ENCODE data around the gene DYNC1LI2. TPM values are rescaled to one million over a fixed set of nuclear protein-coding genes. Genes with fewer than 3 reads are reported as not detected.
A peak's percentile ranks its signal among the peaks of the same experiment; 100 is the strongest.

Gene DYNC1LI2
- polyA plus RNA-seq, 3 donors from 2014 or later = 15.3 to 41.1 (median 16.6) TPM

- Mint-ChIP-seq H3K27me3 (ENCODE audit: low read depth in 3 of 3) (peaks cover 0 to 14% (median 4%) of the 10 kb centered on the region in 3 donors), H3K4me1 (peaks cover 36 to 40% of the 10 kb centered on the region in 2 donors), H3K27ac (peak overlapping the region; percentile 73 to 89 (median 86)), H3K4me3 (peak overlapping the region; percentile 77 to 83 (median 80)), H3K9me3 (no peaks in the 10 kb centered on the region), H3K36me3 (peaks cover 0 to 9% (median 3%) of the 10 kb centered on the region in 3 donors)
- no peak for DNase-seq
These were observed 548 bp upstream of the DYNC1LI2 start for GRCh38 chr16:66751992-66752322.

- Mint-ChIP-seq H3K4me3 (peak overlapping the region; percentile 82 to 96 (median 92)), H3K27me3 (ENCODE audit: low read depth in 3 of 3) (peaks cover 0 to 14% (median 4%) of the 10 kb centered on the region in 3 donors), H3K36me3 (peaks cover 0 to 13% (median 3%) of the 10 kb centered on the region in 3 donors), H3K9me3 (no peaks in the 10 kb centered on the region), H3K27ac (peak overlapping the region; percentile 73 to 95 (median 87)), H3K4me1 (peaks cover 46 to 50% of the 10 kb centered on the region in 2 donors)
- no peak for DNase-seq
These were observed 431 bp downstream of the DYNC1LI2 start for GRCh38 chr16:66751053-66751302.

- no peak for DNase-seq
- Mint-ChIP-seq H3K36me3 (peaks cover 0 to 13% (median 3%) of the 10 kb centered on the region in 3 donors), H3K4me1 (peaks cover 47 to 53% of the 10 kb centered on the region in 2 donors), H3K4me3 (peak overlapping the region; percentile 82 to 96 (median 92)), H3K27ac (peak overlapping the region; percentile 73 to 95 (median 87)), H3K27me3 (ENCODE audit: low read depth in 3 of 3) (peaks cover 0 to 14% (median 4%) of the 10 kb centered on the region in 3 donors), H3K9me3 (no peaks in the 10 kb centered on the region)
These were observed 943 bp downstream of the DYNC1LI2 start for GRCh38 chr16:66750279-66751052.

- Mint-ChIP-seq H3K9me3 (no peaks in the 10 kb centered on the region), H3K36me3 (peaks cover 0 to 17% (median 3%) of the 10 kb centered on the region in 3 donors), H3K4me3 (peak overlapping the region in 3 of 5 donors; percentile 14 to 50 (median 21)), H3K27ac (peak overlapping the region in 4 of 6 donors; percentile 8 to 82 (median 43)), H3K4me1 (peaks cover 44 to 52% of the 10 kb centered on the region in 2 donors), H3K27me3 (ENCODE audit: low read depth in 3 of 3) (peaks cover 0 to 3% (median 0%) of the 10 kb centered on the region in 3 donors)
- peak; percentile 6 to 20 (median 20) for DNase-seq
These were observed 4.7 kb downstream of the DYNC1LI2 start for GRCh38 chr16:66746682-66747081.

GRCh38 chr16:66746048-66746447, 5.4 kb downstream of the DYNC1LI2 start:
- H3K4me3 Mint-ChIP-seq = peak overlapping the region in 3 of 5 donors; percentile 20 to 43 (median 26)
- DNase-seq = no peak
- H3K27me3 Mint-ChIP-seq (ENCODE audit: low read depth in 3 of 3) = peaks cover 0 to 3% (median 0%) of the 10 kb centered on the region in 3 donors
- peaks cover 0 to 17% (median 6%) of the 10 kb centered on the region in 3 donors for H3K36me3 Mint-ChIP-seq
- no peaks in the 10 kb centered on the region for H3K9me3 Mint-ChIP-seq
- H3K4me1 Mint-ChIP-seq = peaks cover 43 to 54% of the 10 kb centered on the region in 2 donors
- peak overlapping the region; percentile 8 to 82 (median 36) for H3K27ac Mint-ChIP-seq

- H3K27ac Mint-ChIP-seq = no peak overlapping the region
These were observed 9.2 kb downstream of the DYNC1LI2 start for GRCh38 chr16:66741950-66742808.

GRCh38 chr16:66741169-66741900, 10.1 kb downstream of the DYNC1LI2 start:
- Mint-ChIP-seq H3K27me3 (ENCODE audit: low read depth in 3 of 3) (no peaks in the 10 kb centered on the region), H3K4me3 (no peak overlapping the region), H3K4me1 (peaks cover 22 to 43% of the 10 kb centered on the region in 2 donors), H3K36me3 (peaks cover 0 to 23% (median 8%) of the 10 kb centered on the region in 3 donors), H3K27ac (no peak overlapping the region), H3K9me3 (no peaks in the 10 kb centered on the region)
- no peak for DNase-seq

More at GRCh38 chr16:66741950-66742808, 9.2 kb downstream of the DYNC1LI2 start:
- Mint-ChIP-seq H3K4me1 (peaks cover 30 to 51% of the 10 kb centered on the region in 2 donors), H3K27me3 (ENCODE audit: low read depth in 3 of 3) (no peaks in the 10 kb centered on the region), H3K36me3 (peaks cover 0 to 23% (median 8%) of the 10 kb centered on the region in 3 donors), H3K4me3 (no peak overlapping the region), H3K9me3 (no peaks in the 10 kb centered on the region)
- DNase-seq = no peak

- no peak overlapping the region for H3K4me3 Mint-ChIP-seq
- no peak for DNase-seq
- H3K27me3 Mint-ChIP-seq (ENCODE audit: low read depth in 3 of 3) = no peaks in the 10 kb centered on the region
- peaks cover 0 to 23% (median 9%) of the 10 kb centered on the region in 3 donors for H3K36me3 Mint-ChIP-seq
- H3K9me3 Mint-ChIP-seq = no peaks in the 10 kb centered on the region
- peaks cover 17 to 36% of the 10 kb centered on the region in 2 donors for H3K4me1 Mint-ChIP-seq
- H3K27ac Mint-ChIP-seq = peak overlapping the region in 4 of 6 donors; percentile 19 to 51 (median 36)
These were observed 10.9 kb downstream of the DYNC1LI2 start for GRCh38 chr16:66740533-66740932.

GRCh38 chr16:66740010-66740409, 11.4 kb downstream of the DYNC1LI2 start:
- peak in 2 of 3 donors; percentile 16 to 26 for DNase-seq
- H3K4me1 Mint-ChIP-seq = peaks cover 17 to 36% of the 10 kb centered on the region in 2 donors
- peak overlapping the region in 2 of 6 donors; percentile 18 to 59 for H3K27ac Mint-ChIP-seq
- H3K36me3 Mint-ChIP-seq = peaks cover 0 to 23% (median 9%) of the 10 kb centered on the region in 3 donors
- H3K9me3 Mint-ChIP-seq = no peaks in the 10 kb centered on the region
- H3K4me3 Mint-ChIP-seq = no peak overlapping the region
- no peaks in the 10 kb centered on the region for H3K27me3 Mint-ChIP-seq (ENCODE audit: low read depth in 3 of 3)

- H3K4me3 Mint-ChIP-seq = no peak overlapping the region
- DNase-seq = no peak
- H3K4me1 Mint-ChIP-seq = peaks cover 15 to 25% of the 10 kb centered on the region in 2 donors
- H3K27ac Mint-ChIP-seq = no peak overlapping the region
- peaks cover 15 to 49% (median 27%) of the 10 kb centered on the region in 3 donors for H3K36me3 Mint-ChIP-seq
- peaks cover 0 to under 1% (median 0%) of the 10 kb centered on the region in 3 donors for H3K27me3 Mint-ChIP-seq (ENCODE audit: low read depth in 3 of 3)
- no peaks in the 10 kb centered on the region for H3K9me3 Mint-ChIP-seq
These were observed 15.5 kb downstream of the DYNC1LI2 start for GRCh38 chr16:66735891-66736290.

- Mint-ChIP-seq H3K27ac (no peak overlapping the region), H3K4me1 (peaks cover 1 to 7% of the 10 kb centered on the region in 2 donors), H3K27me3 (ENCODE audit: low read depth in 3 of 3) (peaks cover 0 to 2% (median 0%) of the 10 kb centered on the region in 3 donors), H3K4me3 (no peak overlapping the region), H3K36me3 (peaks cover 20 to 49% (median 31%) of the 10 kb centered on the region in 3 donors), H3K9me3 (no peaks in the 10 kb centered on the region)
- no peak for DNase-seq
These were observed 20.3 kb downstream of the DYNC1LI2 start for GRCh38 chr16:66731101-66731500.

- Mint-ChIP-seq H3K27ac (peak overlapping the region in 1 of 6 donors; percentile 29), H3K4me1 (peaks cover 1 to 7% of the 10 kb centered on the region in 2 donors), H3K4me3 (no peak overlapping the region), H3K27me3 (ENCODE audit: low read depth in 3 of 3) (peaks cover 0 to 2% (median 2%) of the 10 kb centered on the region in 3 donors), H3K9me3 (no peaks in the 10 kb centered on the region), H3K36me3 (peaks cover 20 to 63% (median 28%) of the 10 kb centered on the region in 3 donors)
- no peak for DNase-seq
These were observed 22.6 kb downstream of the DYNC1LI2 start for GRCh38 chr16:66728804-66729203.
